GM19239 (cell line): ENCODE data around the gene SUPT4H1.
"Not testable (repeated sequence)": the region's sequence is repeated elsewhere in the genome, so short reads cannot be mapped to it uniquely, and the experiment has no call there.

Source experiments
- DNase-seq: peaks from one replicate; pipeline ENCODE4 v3.0.0; 2011; ENCODE audit warnings: low spot score; ENCODE audit not compliant: insufficient read length
- FAIRE-seq: peaks from 2 replicates; lab custom pipeline; 2011; peaks lifted over from hg19 to GRCh38; lab: Jason Lieb, UNC

SUPT4H1 gene

GRCh38 chr17:58351831-58352595 lies at the start of gene SUPT4H1:
TSS of gene SUPT4H1 (minus strand) at chr17:58352201. CDS start at chr17:58352135, 66 bp downstream.
- DNase-seq (peak; percentile 85), FAIRE-seq (peak; percentile 98)

- FAIRE-seq (no peak), DNase-seq (no peak)
Observed at GRCh38 chr17:58401287-58401686, 49.3 kb upstream of the SUPT4H1 start.

GRCh38 chr17:58400826-58401225 lies 48.8 kb upstream of the SUPT4H1 start:
- no peak for DNase-seq
- FAIRE-seq: no peak

GRCh38 chr17:58399974-58400373 lies 48.0 kb upstream of the SUPT4H1 start:
- no peak for DNase-seq
- FAIRE-seq: no peak

- FAIRE-seq: no peak
- no peak for DNase-seq
Observed at GRCh38 chr17:58398574-58399266, 46.7 kb upstream of the SUPT4H1 start.

GRCh38 chr17:58397421-58397820 lies 45.4 kb upstream of the SUPT4H1 start:
- FAIRE-seq, DNase-seq: not testable (repeated sequence)

- no peak for FAIRE-seq
- no peak for DNase-seq
Observed at GRCh38 chr17:58396173-58396572, 44.2 kb upstream of the SUPT4H1 start.

GRCh38 chr17:58394534-58395223 lies 42.7 kb upstream of the SUPT4H1 start:
- FAIRE-seq (no peak), DNase-seq (no peak)

GRCh38 chr17:58391302-58391984 lies 39.4 kb upstream of the SUPT4H1 start:
- FAIRE-seq (no peak), DNase-seq (no peak)

- DNase-seq (no peak), FAIRE-seq (no peak)
Observed at GRCh38 chr17:58390884-58391283, 38.9 kb upstream of the SUPT4H1 start.

- DNase-seq: no peak
- FAIRE-seq: no peak
Observed at GRCh38 chr17:58388302-58389190, 36.5 kb upstream of the SUPT4H1 start.

GRCh38 chr17:58387834-58388233 lies 35.8 kb upstream of the SUPT4H1 start:
- no peak for FAIRE-seq
- no peak for DNase-seq

GRCh38 chr17:58386708-58387107 lies 34.7 kb upstream of the SUPT4H1 start:
- FAIRE-seq (no peak), DNase-seq (no peak)

GRCh38 chr17:58385359-58385899 lies 33.4 kb upstream of the SUPT4H1 start:
- no peak for DNase-seq
- no peak for FAIRE-seq

GRCh38 chr17:58384897-58385296 lies 32.9 kb upstream of the SUPT4H1 start:
- DNase-seq (no peak), FAIRE-seq (no peak)

GRCh38 chr17:58383892-58384462 lies 32.0 kb upstream of the SUPT4H1 start:
- FAIRE-seq (no peak), DNase-seq (no peak)

GRCh38 chr17:58382872-58383242 lies 30.9 kb upstream of the SUPT4H1 start:
- FAIRE-seq (no peak), DNase-seq (no peak)

GRCh38 chr17:58382108-58382871 lies 30.3 kb upstream of the SUPT4H1 start:
- DNase-seq (peak; percentile 32), FAIRE-seq (peak; percentile 90)
